Activated naive CD4-positive, alpha-beta T cell (primary cell): ENCODE measurements around the gene C1orf21.

Experiments used
- DNase-seq, 4 experiments: peaks; one replicate each; lab custom pipeline; 2025; lab: John Stamatoyannopoulos, UW

The C1orf21 gene

GRCh38 chr1:184626076-184627006 lies 239.5 kb downstream of the C1orf21 start:
- DNase-seq, result no peak

- no peak for DNase-seq
Measured at GRCh38 chr1:184627007-184627341, 240.1 kb downstream of the C1orf21 start.

GRCh38 chr1:184629266-184629665 lies 242.4 kb downstream of the C1orf21 start:
- DNase-seq, result no peak

GRCh38 chr1:184630679-184631060 lies 243.8 kb downstream of the C1orf21 start:
- no peak for DNase-seq

GRCh38 chr1:184632415-184633175 lies 245.8 kb downstream of the C1orf21 start:
- DNase-seq, result no peak

- DNase-seq, result no peak
Measured at GRCh38 chr1:184633785-184634184, 247.0 kb downstream of the C1orf21 start.

- DNase-seq, result no peak
Measured at GRCh38 chr1:184634296-184634695, 247.5 kb downstream of the C1orf21 start.

GRCh38 chr1:184635347-184635979 lies 248.6 kb downstream of the C1orf21 start:
- DNase-seq, result no peak

GRCh38 chr1:184635980-184636431 lies 249.2 kb downstream of the C1orf21 start:
- DNase-seq, result no peak

GRCh38 chr1:184637664-184638240 lies 250.9 kb downstream of the C1orf21 start:
- no peak for DNase-seq

GRCh38 chr1:184639205-184639604 lies 252.4 kb downstream of the C1orf21 start:
- no peak for DNase-seq

GRCh38 chr1:184640505-184640904 lies 253.7 kb downstream of the C1orf21 start:
- no peak for DNase-seq

- no peak for DNase-seq
Measured at GRCh38 chr1:184641894-184642293, 255.1 kb downstream of the C1orf21 start.

- no peak for DNase-seq
Measured at GRCh38 chr1:184643661-184644060, 256.8 kb downstream of the C1orf21 start.

- DNase-seq, result no peak
Measured at GRCh38 chr1:184644771-184645170, 257.9 kb downstream of the C1orf21 start.

- no peak for DNase-seq
Measured at GRCh38 chr1:184646178-184646701, 259.4 kb downstream of the C1orf21 start.

GRCh38 chr1:184646824-184647223 lies 260.0 kb downstream of the C1orf21 start:
- no peak for DNase-seq

GRCh38 chr1:184647471-184647870 lies 260.6 kb downstream of the C1orf21 start:
- no peak for DNase-seq

GRCh38 chr1:184648160-184648855 lies 261.5 kb downstream of the C1orf21 start:
- DNase-seq, result no peak

GRCh38 chr1:184648856-184649201 lies 262.0 kb downstream of the C1orf21 start:
- no peak for DNase-seq

- no peak for DNase-seq
Measured at GRCh38 chr1:184649451-184649888, 262.6 kb downstream of the C1orf21 start.
